HEK293T (cell line): Measurements from ENCODE around the gene SETD2.

Experiments
- CTCF ChIA-PET: fragments of 350-600 bp; formaldehyde crosslinking; extraction: SDS; loops from one replicate; lab custom pipeline; 2021; ENCODE audit warnings: antibody characterized with exemption, inconsistent platforms; lab: Yijun Ruan, JAX
- POLR2A ChIA-PET: fragments of 350-600 bp; formaldehyde crosslinking; extraction: SDS; loops from one replicate; lab custom pipeline; 2020; ENCODE audit warnings: antibody characterized with exemption, inconsistent platforms; lab: Yijun Ruan, JAX
- DNase-seq: peaks from one replicate; pipeline ENCODE4 v3.0.0; 2012; ENCODE audit warnings: mixed read lengths; ENCODE audit errors: extremely low spot score
- ARNT ChIP-seq: fragments of 450-650 bp; IDR thresholded peaks from 2 replicates; pipeline ENCODE4 v1.6.1; 2017; ENCODE audit warnings: mild to moderate bottlenecking
- BHLHE40 ChIP-seq: fragments of 450-650 bp; IDR thresholded peaks from 2 replicates; pipeline ENCODE4 v1.6.1; 2016; ENCODE audit warnings: mild to moderate bottlenecking, moderate library complexity, borderline replicate concordance
- CTBP1 ChIP-seq: fragments of 450-650 bp; IDR thresholded peaks from 2 replicates; pipeline ENCODE4 v1.6.1; 2016; ENCODE audit warnings: borderline replicate concordance
- ELF4 ChIP-seq: fragments of 450-650 bp; IDR thresholded peaks from 2 replicates; pipeline ENCODE4 v1.6.1; 2017; ENCODE audit warnings: antibody characterized with exemption
- FOXA1 ChIP-seq: fragments of 450-650 bp; IDR thresholded peaks from 2 replicates; pipeline ENCODE4 v1.6.1; 2016; ENCODE audit warnings: mild to moderate bottlenecking
- FOXK2 ChIP-seq: fragments of 450-650 bp; IDR thresholded peaks from 2 replicates; pipeline ENCODE4 v1.6.1; 2016; ENCODE audit warnings: mild to moderate bottlenecking
- FOXM1 ChIP-seq: fragments of 450-650 bp; IDR thresholded peaks from 2 replicates; pipeline ENCODE4 v1.6.1; 2017; ENCODE audit warnings: mild to moderate bottlenecking, borderline replicate concordance
- HDGF ChIP-seq: fragments of 450-650 bp; IDR thresholded peaks from 2 replicates; pipeline ENCODE4 v1.6.1; 2017; ENCODE audit warnings: antibody characterized with exemption, borderline replicate concordance
- L3MBTL2 ChIP-seq: fragments of 450-650 bp; conservative IDR thresholded peaks from 2 replicates; pipeline ENCODE4 v1.6.1; 2016; ENCODE audit warnings: mild to moderate bottlenecking
- LEF1 ChIP-seq: fragments of 450-650 bp; IDR thresholded peaks from 2 replicates; pipeline ENCODE4 v1.6.1; 2017; ENCODE audit warnings: mild to moderate bottlenecking, borderline replicate concordance
- NFRKB ChIP-seq: fragments of 450-650 bp; IDR thresholded peaks from 2 replicates; pipeline ENCODE4 v1.6.1; 2016; ENCODE audit warnings: mild to moderate bottlenecking, moderate library complexity
- SP1 ChIP-seq: fragments of 450-650 bp; IDR thresholded peaks from 2 replicates; pipeline ENCODE4 v1.6.1; 2017
- SUZ12 ChIP-seq: fragments of 450-650 bp; IDR thresholded peaks from 2 replicates; pipeline ENCODE4 v1.6.1; 2016; ENCODE audit warnings: mild to moderate bottlenecking
- TARDBP ChIP-seq: fragments of 450-650 bp; IDR thresholded peaks from 2 replicates; pipeline ENCODE4 v1.6.1; 2016
- ZNF384 ChIP-seq: fragments of 450-650 bp; IDR thresholded peaks from 2 replicates; pipeline ENCODE4 v1.6.1; 2016
- TF ChIP-seq, protein P1 (sequence below): fragments of 450-650 bp; IDR thresholded peaks from 2 replicates; pipeline ENCODE4 v1.6.1; 2016

Gene SETD2

DNA sequence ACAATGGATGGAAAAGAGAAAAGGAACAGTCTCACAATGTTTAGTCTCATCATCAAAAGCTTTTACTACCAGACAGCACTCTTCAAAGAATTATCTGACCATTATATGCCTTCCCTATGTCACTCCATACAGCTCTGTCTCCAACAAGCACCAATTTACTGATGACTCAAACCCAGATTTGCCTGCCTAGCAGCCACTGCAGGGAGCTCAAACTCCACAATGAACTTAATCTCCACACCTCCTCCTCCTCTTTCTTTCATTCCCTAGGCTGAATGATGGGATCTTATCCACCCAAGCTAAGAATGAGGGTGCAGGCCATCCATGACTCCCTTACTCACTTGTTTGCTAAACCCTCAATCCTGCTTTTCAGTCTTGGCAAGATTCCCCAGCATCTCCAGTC lies 139.0 kb downstream of the SETD2 start:
- no peak for DNase-seq
- ChIA-PET POLR2A (interaction anchor here (1.0 kb wide), 1 partner anchor 16 kb away, joined by 3 read pairs; no protein-coding TSS in a partner anchor), CTCF (no interaction called here)
- TF ChIP-seq ARNT (no peak), TARDBP (no peak), NFRKB (no peak), CTBP1 (no peak), ZNF384 (no peak), SUZ12 (no peak), FOXK2 (no peak), ELF4 (no peak), BHLHE40 (no peak), SP1 (no peak), L3MBTL2 (no peak)
- TF ChIP-seq, protein P1, sequence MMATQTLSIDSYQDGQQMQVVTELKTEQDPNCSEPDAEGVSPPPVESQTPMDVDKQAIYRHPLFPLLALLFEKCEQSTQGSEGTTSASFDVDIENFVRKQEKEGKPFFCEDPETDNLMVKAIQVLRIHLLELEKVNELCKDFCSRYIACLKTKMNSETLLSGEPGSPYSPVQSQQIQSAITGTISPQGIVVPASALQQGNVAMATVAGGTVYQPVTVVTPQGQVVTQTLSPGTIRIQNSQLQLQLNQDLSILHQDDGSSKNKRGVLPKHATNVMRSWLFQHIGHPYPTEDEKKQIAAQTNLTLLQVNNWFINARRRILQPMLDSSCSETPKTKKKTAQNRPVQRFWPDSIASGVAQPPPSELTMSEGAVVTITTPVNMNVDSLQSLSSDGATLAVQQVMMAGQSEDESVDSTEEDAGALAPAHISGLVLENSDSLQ = no peak

DNA sequence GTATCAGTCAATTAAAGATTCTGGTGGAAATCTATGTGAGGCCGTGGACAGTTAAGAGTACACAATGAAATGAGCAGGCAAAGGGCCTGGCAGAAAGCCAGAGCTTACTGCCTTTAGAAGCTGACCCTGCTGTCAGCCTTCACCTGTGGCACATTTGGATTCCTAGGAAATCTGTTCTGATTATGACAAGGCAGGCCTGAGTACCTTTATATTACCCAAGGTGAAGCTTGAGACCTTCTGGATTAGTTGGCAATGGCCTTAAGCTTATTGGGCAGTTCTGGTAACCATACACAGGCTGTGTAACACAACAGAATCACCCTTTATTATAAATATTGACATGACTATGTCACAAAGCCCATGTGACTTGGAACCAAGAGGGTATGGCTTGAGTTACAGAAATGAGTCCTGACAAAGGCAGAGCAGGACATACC lies 141.3 kb downstream of the SETD2 start:
- ChIA-PET POLR2A (interaction anchor here (2.0 kb wide), 1 partner anchor 14 kb away, joined by 9 read pairs; no protein-coding TSS in a partner anchor), CTCF (no interaction called here)
- TF ChIP-seq TARDBP (no peak), FOXA1 (no peak), SP1 (no peak), L3MBTL2 (no peak), ZNF384 (no peak), SUZ12 (no peak), BHLHE40 (no peak), FOXK2 (no peak), CTBP1 (no peak), LEF1 (no peak), ELF4 (no peak), NFRKB (no peak), ARNT (no peak), HDGF (no peak), FOXM1 (no peak)
- TF ChIP-seq, protein P1 = no peak
- no peak for DNase-seq

DNA sequence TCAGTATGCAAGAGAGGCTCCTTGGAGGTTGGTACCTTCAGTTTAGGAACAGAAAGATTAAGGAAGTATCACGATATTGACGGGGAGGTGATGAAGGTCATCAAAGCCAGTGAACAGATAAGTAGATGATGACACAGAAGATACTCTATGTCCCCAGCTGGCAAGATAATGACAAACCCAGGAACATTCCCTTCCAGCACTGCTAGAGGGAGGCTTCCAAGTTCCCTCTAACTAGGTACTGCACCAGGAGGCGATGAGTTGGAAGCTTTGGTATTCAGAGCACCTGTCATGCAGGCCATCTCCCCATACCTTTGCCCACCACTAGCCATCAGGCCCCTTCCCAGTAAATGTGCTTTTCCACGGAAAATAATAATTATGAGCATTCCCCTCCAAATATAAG lies 143.6 kb downstream of the SETD2 start:
- CTCF ChIA-PET = no interaction called here
- TF ChIP-seq ZNF384 (no peak), TARDBP (no peak), HDGF (no peak), FOXA1 (no peak), ARNT (no peak), NFRKB (no peak), FOXK2 (no peak), SUZ12 (no peak), FOXM1 (no peak), ELF4 (no peak), L3MBTL2 (no peak), SP1 (no peak), BHLHE40 (no peak)
- TF ChIP-seq, protein P1 = no peak
- DNase-seq = no peak
- POLR2A ChIA-PET = no interaction called here

DNA sequence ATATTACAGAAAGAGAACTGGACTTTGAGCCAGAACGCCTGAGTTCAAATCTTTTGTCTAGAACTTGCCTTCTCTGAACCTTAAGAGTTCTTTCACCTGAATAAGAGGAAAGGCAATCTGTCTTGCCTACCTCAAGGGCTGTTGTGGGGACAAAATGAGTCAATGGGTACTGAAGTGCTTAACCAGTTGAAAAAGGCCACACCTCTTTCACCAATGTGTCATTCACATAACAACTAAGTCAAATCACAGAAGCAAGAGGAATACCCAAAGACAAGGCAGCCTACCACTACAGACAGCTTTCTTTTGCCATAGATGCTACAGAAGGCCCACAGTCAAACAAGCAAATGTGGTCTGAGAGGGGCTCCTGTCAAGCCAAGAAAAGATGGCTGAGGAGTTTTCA lies 144.7 kb downstream of the SETD2 start:
- ChIA-PET CTCF (no interaction called here), POLR2A (interaction anchor here (1.9 kb wide), 1 partner anchor 10 kb away, joined by 7 read pairs; no protein-coding TSS in a partner anchor)
- no peak for DNase-seq
- TF ChIP-seq HDGF (no peak), FOXK2 (no peak), LEF1 (no peak), FOXM1 (no peak), SUZ12 (no peak), ZNF384 (no peak), L3MBTL2 (no peak), CTBP1 (no peak), TARDBP (no peak), SP1 (no peak), FOXA1 (no peak), BHLHE40 (no peak), NFRKB (no peak), ELF4 (no peak), ARNT (no peak)
- TF ChIP-seq, protein P1 = no peak

DNA sequence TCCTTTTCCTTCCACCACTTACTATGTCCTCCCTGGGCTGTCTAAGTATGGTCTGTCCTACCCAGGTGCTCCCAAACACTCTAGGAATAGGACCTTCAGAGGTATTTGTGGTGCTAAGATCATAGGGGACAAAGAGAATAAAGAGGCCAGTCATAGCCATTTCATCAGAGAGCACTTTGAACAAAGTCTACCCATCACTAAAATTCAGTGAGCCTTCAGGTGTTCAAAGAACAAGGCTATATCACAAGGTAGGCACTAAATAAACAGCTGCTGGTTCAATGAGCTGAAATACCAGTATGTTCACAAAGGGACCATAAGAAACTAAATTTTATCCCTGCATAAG lies 145.7 kb downstream of the SETD2 start:
- CTCF ChIA-PET = no interaction called here
- POLR2A ChIA-PET = interaction anchor here (0.9 to 1.9 kb wide), 2 partner anchors 9 to 42 kb away, joined by 3 to 7 read pairs; partner anchors contain the start of gene CCDC12

More for the DNA sequence above, 145.7 kb downstream of the SETD2 start:
- TF ChIP-seq SUZ12 = no peak
- TF ChIP-seq TARDBP = no peak
- TF ChIP-seq FOXK2 = no peak
- no peak for TF ChIP-seq HDGF
- no peak for TF ChIP-seq LEF1
- no peak for TF ChIP-seq L3MBTL2
- TF ChIP-seq, protein P1 = no peak
- no peak for DNase-seq
